Activated naive CD4-positive, alpha-beta T cell treated with anti-CD3 and anti-CD28 coated beads, Interleukin-2, amount 10 ng/mL, durations not matched to agents 7 days and 5 days (primary cell): ENCODE data around the gene DENND1A.

Experiments used
- CTCF ChIA-PET: fragments of 350-600 bp; sonication (Branson Sonifier 250); formaldehyde crosslinking; loops from one replicate; lab custom pipeline; 2021; ENCODE audit warnings: antibody characterized with exemption; lab: Charles Lee
- DNase-seq: peaks from one replicate; pipeline ENCODE4 v3.0.0-alpha.2; 2020
- H3K27ac Mint-ChIP-seq: one replicate; pipeline ENCODE4 v1.8.0; 2021; ENCODE audit warnings: mild to moderate bottlenecking, moderate library complexity, mixed read lengths
- H3K27me3 Mint-ChIP-seq: one replicate; pipeline ENCODE4 v1.8.0; 2021; ENCODE audit warnings: mild to moderate bottlenecking, mixed read lengths
- H3K36me3 Mint-ChIP-seq: one replicate; pipeline ENCODE4 v1.8.0; 2021; ENCODE audit warnings: mixed read lengths
- H3K4me1 Mint-ChIP-seq: one replicate; pipeline ENCODE4 v1.8.0; 2021; ENCODE audit warnings: mixed read lengths
- H3K4me3 Mint-ChIP-seq: one replicate; pipeline ENCODE4 v1.8.0; 2021; ENCODE audit warnings: mild to moderate bottlenecking, moderate library complexity, mixed read lengths
- H3K9me3 Mint-ChIP-seq: one replicate; pipeline ENCODE4 v1.8.0; 2021; ENCODE audit warnings: mixed read lengths

Gene DENND1A

GRCh38 chr9:123724211-123724796 lies 205.6 kb downstream of the DENND1A start:
- DNase-seq, result no peak
- no peaks in the 10 kb centered on the region for H3K27me3 Mint-ChIP-seq
- no peak overlapping the region for H3K4me3 Mint-ChIP-seq
- peaks cover 13% of the 10 kb centered on the region for H3K36me3 Mint-ChIP-seq
- H3K27ac Mint-ChIP-seq, result no peak overlapping the region
- H3K4me1 Mint-ChIP-seq, result no peaks in the 10 kb centered on the region
- H3K9me3 Mint-ChIP-seq, result peaks cover 36% of the 10 kb centered on the region
- CTCF ChIA-PET, result interaction anchor here (0.6 to 1.3 kb wide), 3 partner anchors 65 to 655 kb away, joined by 3 to 4 read pairs (median 3); no protein-coding TSS in a partner anchor

- H3K9me3 Mint-ChIP-seq, result peaks cover 40% of the 10 kb centered on the region
- H3K4me1 Mint-ChIP-seq, result no peaks in the 10 kb centered on the region
- DNase-seq, result no peak
- no peaks in the 10 kb centered on the region for H3K27me3 Mint-ChIP-seq
- H3K27ac Mint-ChIP-seq, result no peak overlapping the region
- H3K36me3 Mint-ChIP-seq, result peaks cover 13% of the 10 kb centered on the region
- CTCF ChIA-PET, result no interaction called here
- no peak overlapping the region for H3K4me3 Mint-ChIP-seq
Measured at GRCh38 chr9:123723135-123723875, 206.6 kb downstream of the DENND1A start.

DNA sequence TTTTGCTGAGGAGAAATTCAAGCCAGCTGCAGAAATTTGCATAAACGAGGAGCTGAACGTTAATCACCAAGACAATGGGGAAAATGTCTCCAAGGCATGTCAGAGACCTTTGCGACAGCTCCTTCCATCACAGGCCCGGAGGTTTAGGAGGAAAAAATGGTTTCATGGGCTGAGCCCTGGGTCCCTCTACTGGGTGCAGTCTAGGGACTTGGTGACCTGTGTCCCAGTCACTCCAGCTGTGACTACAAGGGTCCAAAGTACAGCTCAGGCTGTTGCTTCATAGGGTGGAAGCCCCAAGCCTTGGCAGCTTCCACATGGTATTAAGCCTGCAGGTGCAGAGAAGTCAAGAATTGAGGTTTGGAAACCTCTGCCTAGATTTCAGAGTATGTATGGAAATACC lies 207.5 kb downstream of the DENND1A start:
- CTCF ChIA-PET, result no interaction called here
- no peaks in the 10 kb centered on the region for H3K4me1 Mint-ChIP-seq
- no peak overlapping the region for H3K4me3 Mint-ChIP-seq
- H3K36me3 Mint-ChIP-seq, result peaks cover 13% of the 10 kb centered on the region
- H3K9me3 Mint-ChIP-seq, result peaks cover 40% of the 10 kb centered on the region
- DNase-seq, result no peak
- no peak overlapping the region for H3K27ac Mint-ChIP-seq
- H3K27me3 Mint-ChIP-seq, result no peaks in the 10 kb centered on the region

GRCh38 chr9:123718188-123718587 lies 211.7 kb downstream of the DENND1A start:
- H3K4me3 Mint-ChIP-seq, result no peak overlapping the region
- H3K9me3 Mint-ChIP-seq, result peaks cover 32% of the 10 kb centered on the region
- no peak for DNase-seq
- H3K27ac Mint-ChIP-seq, result no peak overlapping the region
- CTCF ChIA-PET, result interaction anchor here (1.1 kb wide), 1 partner anchor 322 kb away, joined by 3 read pairs; no protein-coding TSS in a partner anchor
- H3K36me3 Mint-ChIP-seq, result peaks cover 9% of the 10 kb centered on the region
- peaks cover 6% of the 10 kb centered on the region for H3K4me1 Mint-ChIP-seq
- H3K27me3 Mint-ChIP-seq, result no peaks in the 10 kb centered on the region

DNA sequence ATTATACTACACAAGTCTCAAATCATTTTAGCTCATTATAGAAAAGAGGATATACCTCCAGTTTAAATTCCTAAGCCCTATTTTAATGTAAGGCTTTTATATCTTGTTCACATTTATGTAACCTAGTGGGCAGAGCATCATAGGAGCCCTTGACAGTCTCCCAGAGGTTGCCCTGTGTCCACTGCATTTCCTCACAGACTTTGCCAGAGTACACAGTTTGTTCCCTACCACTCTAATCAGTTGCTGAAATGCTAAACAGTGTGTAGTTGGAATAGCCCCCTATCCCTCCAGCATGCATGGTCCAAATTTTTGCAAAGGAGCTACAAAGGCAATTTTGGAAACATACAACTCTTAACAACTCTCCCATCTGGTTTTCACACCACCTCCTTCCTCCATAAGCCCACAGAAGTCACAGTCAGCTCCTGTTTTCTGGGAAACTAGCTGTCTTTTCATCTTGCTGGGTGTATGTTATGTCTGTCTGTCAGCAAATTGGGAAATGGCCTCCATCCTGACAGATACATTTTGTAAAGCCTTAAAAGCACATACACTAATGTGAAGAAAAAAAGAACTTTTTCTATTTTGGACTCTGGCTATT lies 212.2 kb downstream of the DENND1A start:
- Mint-ChIP-seq H3K9me3 (peaks cover 27% of the 10 kb centered on the region), H3K27me3 (no peaks in the 10 kb centered on the region), H3K4me3 (no peak overlapping the region), H3K4me1 (peaks cover 6% of the 10 kb centered on the region), H3K27ac (no peak overlapping the region), H3K36me3 (peaks cover 9% of the 10 kb centered on the region)
- CTCF ChIA-PET, result interaction anchor here (1.1 kb wide), 1 partner anchor 323 kb away, joined by 3 read pairs; no protein-coding TSS in a partner anchor
- no peak for DNase-seq

GRCh38 chr9:123716339-123716945 lies 213.5 kb downstream of the DENND1A start:
- CTCF ChIA-PET, result no interaction called here
- H3K36me3 Mint-ChIP-seq, result no peaks in the 10 kb centered on the region
- peaks cover 6% of the 10 kb centered on the region for H3K4me1 Mint-ChIP-seq
- no peak overlapping the region for H3K27ac Mint-ChIP-seq
- H3K4me3 Mint-ChIP-seq, result no peak overlapping the region
- no peak for DNase-seq
- H3K9me3 Mint-ChIP-seq, result peaks cover 15% of the 10 kb centered on the region
- no peaks in the 10 kb centered on the region for H3K27me3 Mint-ChIP-seq

DNA sequence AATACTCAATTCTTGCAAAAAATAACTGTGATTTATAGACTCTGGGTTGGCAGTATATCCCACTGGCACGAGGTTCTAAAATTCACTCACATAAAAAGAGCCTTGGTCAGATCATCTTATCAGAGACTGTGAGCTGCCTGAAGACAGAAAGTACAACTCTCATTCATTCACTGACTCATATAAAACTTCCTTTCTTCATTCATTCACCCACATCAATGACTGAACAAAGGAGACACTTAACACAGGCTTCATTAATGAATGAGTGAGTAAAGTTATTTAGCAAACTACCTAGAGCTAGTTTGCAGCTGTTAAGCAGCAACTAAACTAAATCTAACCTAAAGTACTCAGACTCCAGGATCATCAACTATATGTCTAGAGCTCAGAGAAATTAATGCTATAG lies 214.7 kb downstream of the DENND1A start:
- H3K4me3 Mint-ChIP-seq, result no peak overlapping the region

GRCh38 chr9:123713282-123713681 lies 216.6 kb downstream of the DENND1A start:
- no peak overlapping the region for H3K27ac Mint-ChIP-seq
- H3K27me3 Mint-ChIP-seq, result no peaks in the 10 kb centered on the region
- H3K4me1 Mint-ChIP-seq, result peaks cover 6% of the 10 kb centered on the region
- no peaks in the 10 kb centered on the region for H3K36me3 Mint-ChIP-seq
- DNase-seq, result no peak
- no peaks in the 10 kb centered on the region for H3K9me3 Mint-ChIP-seq
- CTCF ChIA-PET, result no interaction called here
- no peak overlapping the region for H3K4me3 Mint-ChIP-seq

More for the DNA sequence above, 214.7 kb downstream of the DENND1A start:
- H3K36me3 Mint-ChIP-seq, result no peaks in the 10 kb centered on the region
- no peak for DNase-seq
- H3K9me3 Mint-ChIP-seq, result peaks cover 8% of the 10 kb centered on the region
- H3K4me1 Mint-ChIP-seq, result peaks cover 6% of the 10 kb centered on the region
- no peaks in the 10 kb centered on the region for H3K27me3 Mint-ChIP-seq
- CTCF ChIA-PET, result no interaction called here
- H3K27ac Mint-ChIP-seq, result no peak overlapping the region

DNA sequence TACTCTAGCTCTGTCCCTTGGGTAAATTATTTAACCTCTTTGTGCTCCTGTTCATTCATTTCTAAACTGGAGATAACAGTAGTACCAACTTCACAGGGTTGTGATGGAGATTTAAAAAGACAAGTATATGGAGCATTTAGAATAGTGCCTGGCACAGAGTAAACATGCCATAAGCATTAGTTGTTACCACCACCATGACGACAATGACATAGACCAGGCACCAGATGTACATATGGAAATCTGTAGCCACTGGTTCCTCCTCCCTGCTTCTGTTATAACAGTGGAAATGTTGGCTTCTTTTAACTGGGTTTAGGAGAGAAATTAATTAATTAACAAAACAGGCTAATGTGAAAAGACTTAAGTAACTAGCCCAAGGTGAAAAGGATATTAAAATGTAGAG lies 217.5 kb downstream of the DENND1A start:
- DNase-seq, result no peak
- H3K27me3 Mint-ChIP-seq, result no peaks in the 10 kb centered on the region
- H3K4me1 Mint-ChIP-seq, result peaks cover 6% of the 10 kb centered on the region
- H3K36me3 Mint-ChIP-seq, result no peaks in the 10 kb centered on the region
- no peaks in the 10 kb centered on the region for H3K9me3 Mint-ChIP-seq
- H3K4me3 Mint-ChIP-seq, result no peak overlapping the region
- no peak overlapping the region for H3K27ac Mint-ChIP-seq
- CTCF ChIA-PET, result no interaction called here

- Mint-ChIP-seq H3K4me3 (no peak overlapping the region), H3K4me1 (peaks cover 2% of the 10 kb centered on the region), H3K27ac (no peak overlapping the region), H3K27me3 (no peaks in the 10 kb centered on the region), H3K9me3 (no peaks in the 10 kb centered on the region), H3K36me3 (no peaks in the 10 kb centered on the region)
- CTCF ChIA-PET, result no interaction called here
- DNase-seq, result no peak
Measured at GRCh38 chr9:123710299-123710698, 219.6 kb downstream of the DENND1A start.

- Mint-ChIP-seq H3K27me3 (no peaks in the 10 kb centered on the region), H3K4me1 (no peaks in the 10 kb centered on the region), H3K27ac (no peak overlapping the region), H3K36me3 (peaks cover 6% of the 10 kb centered on the region), H3K4me3 (no peak overlapping the region), H3K9me3 (peaks cover 21% of the 10 kb centered on the region)
- CTCF ChIA-PET, result no interaction called here
- DNase-seq, result no peak
Measured at GRCh38 chr9:123702483-123702882, 227.4 kb downstream of the DENND1A start.

DNA sequence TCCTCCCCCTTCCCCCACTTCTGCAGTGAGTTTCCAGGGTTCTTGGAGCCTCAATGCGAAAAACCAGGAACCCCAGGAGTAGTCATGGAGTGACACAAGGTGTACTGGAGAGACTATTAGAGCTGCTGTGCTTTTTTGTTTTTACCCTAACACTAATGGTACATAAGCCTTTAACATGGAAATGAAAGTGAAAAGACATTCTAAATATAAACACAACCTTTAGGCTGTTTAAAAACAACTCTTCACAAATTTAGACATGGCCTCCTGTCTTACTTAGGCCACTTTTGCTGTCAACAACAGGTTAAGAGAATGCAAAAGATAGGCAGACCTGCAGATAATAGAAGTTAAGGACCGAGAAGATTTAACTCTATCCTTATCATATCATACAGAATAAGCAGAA lies 232.2 kb downstream of the DENND1A start:
- CTCF ChIA-PET, result no interaction called here
- DNase-seq, result no peak
- Mint-ChIP-seq H3K4me3 (no peak overlapping the region), H3K36me3 (peaks cover 6% of the 10 kb centered on the region), H3K27ac (no peak overlapping the region), H3K4me1 (no peaks in the 10 kb centered on the region), H3K9me3 (peaks cover 17% of the 10 kb centered on the region), H3K27me3 (no peaks in the 10 kb centered on the region)

- no peaks in the 10 kb centered on the region for H3K27me3 Mint-ChIP-seq
- CTCF ChIA-PET, result no interaction called here
- H3K9me3 Mint-ChIP-seq, result peaks cover 5% of the 10 kb centered on the region
- H3K36me3 Mint-ChIP-seq, result no peaks in the 10 kb centered on the region
- no peak for DNase-seq
- H3K4me3 Mint-ChIP-seq, result no peak overlapping the region
- no peak overlapping the region for H3K27ac Mint-ChIP-seq
- no peaks in the 10 kb centered on the region for H3K4me1 Mint-ChIP-seq
Measured at GRCh38 chr9:123696476-123696875, 233.4 kb downstream of the DENND1A start.

DNA sequence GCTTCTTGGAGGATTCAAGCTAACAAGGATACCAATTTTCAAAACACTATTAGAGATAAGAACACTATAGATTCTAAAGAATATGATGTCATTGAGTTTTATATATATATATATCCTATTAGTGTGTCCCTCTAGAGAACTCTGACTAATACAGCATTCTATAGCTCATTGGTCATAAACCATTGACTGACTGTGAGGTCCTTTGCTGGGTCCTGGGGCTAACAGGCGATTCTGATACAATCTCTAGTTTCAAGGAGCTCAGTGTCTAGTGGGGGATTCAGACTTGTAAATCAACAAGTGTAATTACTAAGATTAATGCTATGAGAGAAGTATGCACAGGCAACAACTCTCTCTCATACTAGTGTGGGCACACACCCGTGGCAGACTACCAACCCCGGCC lies 234.5 kb downstream of the DENND1A start:
- CTCF ChIA-PET, result interaction anchor here (0.7 kb wide), 2 partner anchors 25 to 54 kb away, joined by 3 read pairs; no protein-coding TSS in a partner anchor
- Mint-ChIP-seq H3K4me3 (no peak overlapping the region), H3K4me1 (no peaks in the 10 kb centered on the region), H3K27ac (no peak overlapping the region), H3K36me3 (no peaks in the 10 kb centered on the region), H3K9me3 (no peaks in the 10 kb centered on the region), H3K27me3 (no peaks in the 10 kb centered on the region)
- no peak for DNase-seq
